ENCODE measurements around the gene HDAC9.

The HDAC9 gene

GRCh38 chr7:18659746-18660145 is 164.2 kb downstream of the HDAC9 start:
- no peak for DNase-seq (ENCODE audit: low read depth)

GRCh38 chr7:18663321-18663720 is 167.8 kb downstream of the HDAC9 start:
- no peak for DNase-seq (ENCODE audit: low read depth)

GRCh38 chr7:18666107-18666728 is 170.7 kb downstream of the HDAC9 start:
- DNase-seq (ENCODE audit: low read depth), result peak; percentile 39

- DNase-seq (ENCODE audit: low read depth), result no peak
Measured at GRCh38 chr7:18667466-18667865, 171.9 kb downstream of the HDAC9 start.

GRCh38 chr7:18671176-18671575 is 175.6 kb downstream of the HDAC9 start:
- no peak for DNase-seq (ENCODE audit: low read depth)

GRCh38 chr7:18675579-18675978 is 180.0 kb downstream of the HDAC9 start:
- no peak for DNase-seq (ENCODE audit: low read depth)

- DNase-seq (ENCODE audit: low read depth), result no peak
Measured at GRCh38 chr7:18679261-18679660, 183.7 kb downstream of the HDAC9 start.

GRCh38 chr7:18680576-18680975 is 185.0 kb downstream of the HDAC9 start:
- no peak for DNase-seq (ENCODE audit: low read depth)

- DNase-seq (ENCODE audit: low read depth), result no peak
Measured at GRCh38 chr7:18684916-18685315, 189.4 kb downstream of the HDAC9 start.

- DNase-seq (ENCODE audit: low read depth), result no peak
Measured at GRCh38 chr7:18685971-18686370, 190.4 kb downstream of the HDAC9 start.

- DNase-seq (ENCODE audit: low read depth), result no peak
Measured at GRCh38 chr7:18689551-18689950, 194.0 kb downstream of the HDAC9 start.

GRCh38 chr7:18693406-18693805 is 197.9 kb downstream of the HDAC9 start:
- no peak for DNase-seq (ENCODE audit: low read depth)

GRCh38 chr7:18693816-18694215 is 198.3 kb downstream of the HDAC9 start:
- DNase-seq (ENCODE audit: low read depth), result no peak

GRCh38 chr7:18694484-18694883 is 198.9 kb downstream of the HDAC9 start:
- DNase-seq (ENCODE audit: low read depth), result no peak

- DNase-seq (ENCODE audit: low read depth), result no peak
Measured at GRCh38 chr7:18694911-18695310, 199.4 kb downstream of the HDAC9 start.

GRCh38 chr7:18698258-18698734 is 202.7 kb downstream of the HDAC9 start:
- no peak for DNase-seq (ENCODE audit: low read depth)

GRCh38 chr7:18700147-18700546 is 204.6 kb downstream of the HDAC9 start:
- no peak for DNase-seq (ENCODE audit: low read depth)

GRCh38 chr7:18702071-18702829 is 206.7 kb downstream of the HDAC9 start:
- DNase-seq (ENCODE audit: low read depth), result no peak

GRCh38 chr7:18703685-18704084 is 208.1 kb downstream of the HDAC9 start:
- DNase-seq (ENCODE audit: low read depth), result no peak

- no peak for DNase-seq (ENCODE audit: low read depth)
Measured at GRCh38 chr7:18706670-18707069, 211.1 kb downstream of the HDAC9 start.

GRCh38 chr7:18708204-18708603 is 212.7 kb downstream of the HDAC9 start:
- no peak for DNase-seq (ENCODE audit: low read depth)

GRCh38 chr7:18715988-18716387 is 220.4 kb downstream of the HDAC9 start:
- DNase-seq (ENCODE audit: low read depth), result no peak

- no peak for DNase-seq (ENCODE audit: low read depth)
Measured at GRCh38 chr7:18721429-18721828, 225.9 kb downstream of the HDAC9 start.

- DNase-seq (ENCODE audit: low read depth), result no peak
Measured at GRCh38 chr7:18724318-18724717, 228.8 kb downstream of the HDAC9 start.

Data from stimulated activated CD8-positive, alpha-beta memory T cell treated with anti-CD3 and anti-CD28 coated beads, Interleukin-12 subunit alpha, Interleukin-12 subunit beta, amount 100 ng/mL, for 1 hour (primary cell).